ENCODE data around the gene GPR137.
"Not testable (repeated sequence)": the region's sequence is repeated elsewhere in the genome, so short reads cannot be mapped to it uniquely, and the experiment has no call there.

The GPR137 gene

DNA sequence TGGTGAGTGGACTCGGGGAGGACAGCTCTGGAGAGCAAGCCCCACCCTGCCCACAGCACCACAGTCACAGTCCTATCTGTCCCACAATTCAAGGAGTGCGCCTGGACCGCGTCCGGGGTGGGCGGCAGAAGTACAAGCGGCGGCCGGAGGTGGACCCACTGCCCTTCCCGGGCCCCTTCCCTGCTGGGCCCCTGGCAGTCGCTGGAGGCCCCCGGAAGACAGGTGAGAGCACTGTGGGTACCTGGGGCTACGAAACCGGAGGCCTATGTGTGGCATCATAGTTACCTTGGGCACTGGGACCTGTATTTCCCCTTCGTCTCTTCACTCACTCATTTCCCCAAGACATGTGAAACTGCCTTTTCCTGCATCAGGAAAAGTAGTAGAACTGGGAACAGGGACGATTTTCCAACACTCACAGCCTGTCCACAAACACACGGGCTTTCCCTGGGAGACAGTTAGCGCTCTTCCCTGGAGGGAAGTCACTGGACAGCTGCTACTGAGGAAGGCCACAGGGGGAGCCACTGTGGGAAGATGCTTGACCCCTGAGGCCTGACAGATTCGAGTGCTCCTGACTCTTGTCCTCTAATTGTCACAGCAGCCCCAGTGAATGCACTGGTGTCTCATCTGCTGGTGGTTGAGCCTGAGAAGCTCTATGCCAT is 28.6 kb downstream of the GPR137 start:
- Mint-ChIP-seq H3K27me3 (ENCODE audit: low read depth) (no peaks in the 10 kb centered on the region), H3K27ac (peak overlapping the region in 2 of 3 experiments; percentile 51 to 63)

DNA sequence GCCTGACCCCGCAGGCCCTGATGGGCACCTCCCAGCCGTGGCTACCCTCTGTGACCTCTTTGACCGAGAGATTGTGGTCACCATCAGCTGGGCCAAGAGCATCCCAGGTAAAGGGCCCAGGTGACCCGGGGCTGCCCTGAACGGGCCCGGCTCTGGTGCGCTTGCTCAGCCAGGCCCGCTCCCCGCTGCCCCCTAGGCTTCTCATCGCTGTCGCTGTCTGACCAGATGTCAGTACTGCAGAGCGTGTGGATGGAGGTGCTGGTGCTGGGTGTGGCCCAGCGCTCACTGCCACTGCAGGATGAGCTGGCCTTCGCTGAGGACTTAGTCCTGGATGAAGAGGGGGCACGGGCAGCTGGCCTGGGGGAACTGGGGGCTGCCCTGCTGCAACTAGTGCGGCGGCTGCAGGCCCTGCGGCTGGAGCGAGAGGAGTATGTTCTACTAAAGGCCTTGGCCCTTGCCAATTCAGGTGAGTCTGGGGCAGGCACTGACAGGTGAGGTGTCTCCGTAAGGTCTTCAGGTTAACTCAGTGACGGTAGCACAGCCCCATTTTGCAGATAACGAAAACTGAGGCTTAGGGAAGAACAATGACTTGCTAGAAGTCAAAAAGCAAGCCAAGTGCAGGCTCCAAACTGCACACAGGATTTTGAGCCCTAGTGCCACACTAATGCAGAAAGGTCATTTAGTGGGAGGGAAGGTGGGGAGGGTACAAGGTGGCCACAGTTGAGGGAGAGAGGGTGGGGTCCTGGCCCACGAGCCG is 29.3 kb downstream of the GPR137 start:
- TF ChIP-seq, protein P1, sequence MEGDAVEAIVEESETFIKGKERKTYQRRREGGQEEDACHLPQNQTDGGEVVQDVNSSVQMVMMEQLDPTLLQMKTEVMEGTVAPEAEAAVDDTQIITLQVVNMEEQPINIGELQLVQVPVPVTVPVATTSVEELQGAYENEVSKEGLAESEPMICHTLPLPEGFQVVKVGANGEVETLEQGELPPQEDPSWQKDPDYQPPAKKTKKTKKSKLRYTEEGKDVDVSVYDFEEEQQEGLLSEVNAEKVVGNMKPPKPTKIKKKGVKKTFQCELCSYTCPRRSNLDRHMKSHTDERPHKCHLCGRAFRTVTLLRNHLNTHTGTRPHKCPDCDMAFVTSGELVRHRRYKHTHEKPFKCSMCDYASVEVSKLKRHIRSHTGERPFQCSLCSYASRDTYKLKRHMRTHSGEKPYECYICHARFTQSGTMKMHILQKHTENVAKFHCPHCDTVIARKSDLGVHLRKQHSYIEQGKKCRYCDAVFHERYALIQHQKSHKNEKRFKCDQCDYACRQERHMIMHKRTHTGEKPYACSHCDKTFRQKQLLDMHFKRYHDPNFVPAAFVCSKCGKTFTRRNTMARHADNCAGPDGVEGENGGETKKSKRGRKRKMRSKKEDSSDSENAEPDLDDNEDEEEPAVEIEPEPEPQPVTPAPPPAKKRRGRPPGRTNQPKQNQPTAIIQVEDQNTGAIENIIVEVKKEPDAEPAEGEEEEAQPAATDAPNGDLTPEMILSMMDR (IDR thresholded peaks at IDR 0.05; ENCODE audit: unreplicated experiment in 3 of 3): no peak
- Mint-ChIP-seq H3K9me3 (no peaks in the 10 kb centered on the region), H3K27me3 (ENCODE audit: low read depth) (no peaks in the 10 kb centered on the region), H3K27ac (no peak overlapping the region), H3K4me3 (peak overlapping the region; percentile 56 to 72 (median 70)), H3K36me3 (ENCODE audit: low read depth) (peaks cover 16% of the 10 kb centered on the region), H3K4me1 (peaks cover 21% of the 10 kb centered on the region)

More for the DNA sequence above, 28.6 kb downstream of the GPR137 start:
- peaks cover 16% of the 10 kb centered on the region for H3K36me3 Mint-ChIP-seq (ENCODE audit: low read depth)
- TF ChIP-seq, protein P1 (IDR thresholded peaks at IDR 0.05; ENCODE audit: unreplicated experiment in 3 of 3): peak in 2 of 3 experiments; percentile 5 to 10
- H3K4me3 Mint-ChIP-seq: peak overlapping the region; percentile 52 to 70 (median 59)
- H3K4me1 Mint-ChIP-seq: peaks cover 19% of the 10 kb centered on the region
- no peaks in the 10 kb centered on the region for H3K9me3 Mint-ChIP-seq

DNA sequence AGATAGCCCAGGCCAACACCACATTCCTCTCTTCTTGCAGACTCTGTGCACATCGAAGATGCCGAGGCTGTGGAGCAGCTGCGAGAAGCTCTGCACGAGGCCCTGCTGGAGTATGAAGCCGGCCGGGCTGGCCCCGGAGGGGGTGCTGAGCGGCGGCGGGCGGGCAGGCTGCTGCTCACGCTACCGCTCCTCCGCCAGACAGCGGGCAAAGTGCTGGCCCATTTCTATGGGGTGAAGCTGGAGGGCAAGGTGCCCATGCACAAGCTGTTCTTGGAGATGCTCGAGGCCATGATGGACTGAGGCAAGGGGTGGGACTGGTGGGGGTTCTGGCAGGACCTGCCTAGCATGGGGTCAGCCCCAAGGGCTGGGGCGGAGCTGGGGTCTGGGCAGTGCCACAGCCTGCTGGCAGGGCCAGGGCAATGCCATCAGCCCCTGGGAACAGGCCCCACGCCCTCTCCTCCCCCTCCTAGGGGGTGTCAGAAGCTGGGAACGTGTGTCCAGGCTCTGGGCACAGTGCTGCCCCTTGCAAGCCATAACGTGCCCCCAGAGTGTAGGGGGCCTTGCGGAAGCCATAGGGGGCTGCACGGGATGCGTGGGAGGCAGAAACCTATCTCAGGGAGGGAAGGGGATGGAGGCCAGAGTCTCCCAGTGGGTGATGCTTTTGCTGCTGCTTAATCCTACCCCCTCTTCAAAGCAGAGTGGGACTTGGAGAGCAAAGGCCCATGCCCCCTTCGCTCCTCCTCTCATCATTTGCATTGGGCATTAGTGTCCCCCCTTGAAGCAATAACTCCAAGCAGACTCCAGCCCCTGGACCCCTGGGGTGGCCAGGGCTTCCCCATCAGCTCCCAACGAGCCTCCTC is 30.2 kb downstream of the GPR137 start:
- H3K36me3 Mint-ChIP-seq (ENCODE audit: low read depth): peaks cover 16% of the 10 kb centered on the region
- not testable (repeated sequence) for H3K27me3 Mint-ChIP-seq (ENCODE audit: low read depth)

DNA sequence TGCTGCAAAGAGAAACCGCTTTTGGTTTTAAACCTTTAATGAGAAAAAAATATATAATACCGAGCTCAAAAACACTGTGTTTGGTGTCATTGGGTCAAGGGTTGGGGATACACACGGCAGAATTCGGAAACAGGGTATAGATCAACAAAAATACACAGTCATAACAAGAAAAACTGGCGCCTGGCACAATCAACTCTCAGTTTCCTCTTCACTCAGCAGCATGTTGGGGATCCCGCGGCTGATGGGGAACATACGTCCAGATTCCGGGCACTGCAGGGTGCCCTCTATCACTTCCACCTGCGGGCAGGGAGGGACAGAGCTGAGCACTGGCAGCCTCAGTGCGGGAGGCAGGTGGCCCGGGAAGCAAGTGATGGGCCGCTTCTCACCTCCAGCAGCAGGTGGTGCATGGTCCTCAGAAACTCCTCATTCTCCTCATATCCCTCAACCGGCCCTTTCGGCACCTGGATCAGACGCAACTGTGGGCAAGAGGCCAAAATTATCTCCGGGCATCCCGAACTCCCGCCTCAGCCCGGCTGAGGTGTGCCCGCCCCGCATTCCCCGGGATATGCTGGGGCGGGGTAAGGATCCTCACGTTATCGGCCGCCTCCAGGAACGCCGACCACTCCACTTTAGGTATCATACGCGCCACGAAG is 31.1 kb downstream of the GPR137 start:
- no peaks in the 10 kb centered on the region for H3K9me3 Mint-ChIP-seq

More for the DNA sequence above, 30.2 kb downstream of the GPR137 start:
- H3K4me3 Mint-ChIP-seq: peak overlapping the region; percentile 94 to 99 (median 96)
- H3K27ac Mint-ChIP-seq: peak overlapping the region in 2 of 3 experiments; percentile 100
- not testable (repeated sequence) for H3K9me3 Mint-ChIP-seq
- H3K4me1 Mint-ChIP-seq: peaks cover 21% of the 10 kb centered on the region

DNA sequence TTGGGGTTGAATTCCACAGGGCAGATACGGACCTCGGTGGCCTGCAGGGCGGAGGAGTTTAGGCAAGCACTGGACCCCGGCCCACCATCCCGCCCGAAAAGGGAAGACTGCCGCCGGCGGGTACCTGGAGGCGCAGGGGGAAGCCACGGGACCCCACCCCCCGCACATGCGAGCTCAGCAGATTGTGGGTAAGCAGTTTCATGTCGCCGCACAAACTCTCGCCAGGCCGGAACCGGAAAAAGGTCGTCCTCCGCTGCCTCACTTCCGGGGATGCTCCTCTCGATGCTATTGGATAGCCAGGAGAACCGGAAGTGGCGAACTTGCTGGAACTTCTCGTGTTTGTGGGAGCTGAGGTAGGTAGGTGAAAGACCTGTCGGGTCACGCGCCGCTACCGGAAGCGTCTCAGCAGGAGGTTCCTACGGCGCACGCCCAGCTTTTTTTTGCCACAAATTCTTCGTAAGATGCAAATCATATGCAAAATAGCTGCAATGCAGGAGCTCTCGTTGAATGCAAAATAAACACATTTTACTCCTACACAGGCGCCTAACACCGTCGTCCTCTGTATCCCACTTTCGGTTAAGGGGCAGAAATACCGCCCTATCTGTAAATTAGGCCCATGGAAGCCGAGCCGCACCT is 31.8 kb downstream of the GPR137 start, which contains the start of gene TRMT112:
TSS of gene TRMT112 (minus strand) at position 235 of the 636 bp plus-strand sequence. CDS start at position 202, 33 bp downstream.
- peaks cover 21% of the 10 kb centered on the region for H3K4me1 Mint-ChIP-seq
- no peaks in the 10 kb centered on the region for H3K27me3 Mint-ChIP-seq (ENCODE audit: low read depth)
- H3K36me3 Mint-ChIP-seq (ENCODE audit: low read depth): peaks cover 21% of the 10 kb centered on the region
- peak within 1 kb of the TSS; percentile 94 to 99 (median 96) for H3K4me3 Mint-ChIP-seq
- H3K27ac Mint-ChIP-seq: peak within 1 kb of the TSS; percentile 100
- TF ChIP-seq, protein P1 (IDR thresholded peaks at IDR 0.05; ENCODE audit: unreplicated experiment in 3 of 3): no peak
- no peaks in the 10 kb centered on the region for H3K9me3 Mint-ChIP-seq

More for the DNA sequence above, 31.1 kb downstream of the GPR137 start:
- H3K36me3 Mint-ChIP-seq (ENCODE audit: low read depth): peaks cover 22% of the 10 kb centered on the region
- H3K4me1 Mint-ChIP-seq: peaks cover 21% of the 10 kb centered on the region
- peak overlapping the region; percentile 94 to 99 (median 96) for H3K4me3 Mint-ChIP-seq
- H3K27ac Mint-ChIP-seq: peak overlapping the region; percentile 100
- TF ChIP-seq, protein P1 (IDR thresholded peaks at IDR 0.05; ENCODE audit: unreplicated experiment in 3 of 3): no peak
- no peaks in the 10 kb centered on the region for H3K27me3 Mint-ChIP-seq (ENCODE audit: low read depth)
